HAP-1 (cell line): ENCODE results near the gene LRRC8E.
A peak's percentile ranks its signal among the peaks of the same experiment; 100 is the strongest.
"Not testable (repeated sequence)": the region's sequence is repeated elsewhere in the genome, so short reads cannot be mapped to it uniquely, and the experiment has no call there.

Experiments used
- DNase-seq, 2 experiments: peaks; one replicate each; pipeline ENCODE4 v3.0.0-alpha.2; 2016 to 2020; ENCODE audit warnings: low spot score in 2 of 2
- H3K27me3 ChIP-seq: fragments of 250-450 bp; sonication (Bioruptor Pico); 2 replicates; pipeline ENCODE4 v1.5.1; 2020; ENCODE audit warnings: low read depth, mild to moderate bottlenecking, moderate library complexity
- H3K36me3 ChIP-seq: fragments of 250-450 bp; sonication (Bioruptor Pico); replicated peaks from 2 replicates; pipeline ENCODE4 v1.5.1; 2020; ENCODE audit warnings: mild to moderate bottlenecking
- H3K4me1 ChIP-seq: fragments of 250-450 bp; sonication (Bioruptor Pico); 2 replicates; pipeline ENCODE4 v1.5.1; 2020; ENCODE audit warnings: mild to moderate bottlenecking
- H3K4me3 ChIP-seq: fragments of 250-450 bp; sonication (Bioruptor Pico); 2 replicates; pipeline ENCODE4 v1.5.1; 2020; ENCODE audit warnings: mild to moderate bottlenecking, moderate library complexity
- H3K9me3 ChIP-seq: fragments of 250-450 bp; sonication (Bioruptor Pico); 2 replicates; pipeline ENCODE4 v1.5.1; 2020; ENCODE audit warnings: mild to moderate bottlenecking, moderate library complexity
- in situ Hi-C: fragments of 300-500 bp; cut with MboI; formaldehyde crosslinking; loops from 3 replicates; pipeline ENCODE4 v1.14.3; 2020; ENCODE audit warnings: low sequenced_read_pairs, inconsistent platforms, mixed read lengths

The LRRC8E gene

DNA sequence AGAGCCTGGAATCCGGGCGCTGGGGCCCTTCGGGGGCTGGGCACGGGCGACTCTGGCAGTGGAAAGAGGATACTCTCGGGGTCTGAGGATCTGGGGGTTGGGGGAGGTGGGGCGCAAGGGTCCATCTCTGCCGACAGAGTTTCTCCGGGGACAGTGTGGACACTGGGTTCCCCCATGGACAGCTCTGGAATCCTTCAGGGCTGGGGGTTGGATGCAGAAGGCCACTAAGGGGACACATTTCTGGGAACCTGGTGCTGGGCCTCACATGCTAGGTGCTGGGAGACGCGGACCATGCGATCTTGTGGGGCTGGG, 28.6 kb downstream of the LRRC8E start:
- Histone ChIP-seq H3K36me3 (peaks cover 5% of the 10 kb centered on the region), H3K4me3 (no peak overlapping the region; the same call in 1 of the 2 replicates), H3K9me3 (no peaks in the 10 kb centered on the region), H3K4me1 (peaks cover 22% of the 10 kb centered on the region), H3K27me3 (peaks cover 25% of the 10 kb centered on the region)
- no peak for DNase-seq
- in situ Hi-C loops: no loop called here

DNA sequence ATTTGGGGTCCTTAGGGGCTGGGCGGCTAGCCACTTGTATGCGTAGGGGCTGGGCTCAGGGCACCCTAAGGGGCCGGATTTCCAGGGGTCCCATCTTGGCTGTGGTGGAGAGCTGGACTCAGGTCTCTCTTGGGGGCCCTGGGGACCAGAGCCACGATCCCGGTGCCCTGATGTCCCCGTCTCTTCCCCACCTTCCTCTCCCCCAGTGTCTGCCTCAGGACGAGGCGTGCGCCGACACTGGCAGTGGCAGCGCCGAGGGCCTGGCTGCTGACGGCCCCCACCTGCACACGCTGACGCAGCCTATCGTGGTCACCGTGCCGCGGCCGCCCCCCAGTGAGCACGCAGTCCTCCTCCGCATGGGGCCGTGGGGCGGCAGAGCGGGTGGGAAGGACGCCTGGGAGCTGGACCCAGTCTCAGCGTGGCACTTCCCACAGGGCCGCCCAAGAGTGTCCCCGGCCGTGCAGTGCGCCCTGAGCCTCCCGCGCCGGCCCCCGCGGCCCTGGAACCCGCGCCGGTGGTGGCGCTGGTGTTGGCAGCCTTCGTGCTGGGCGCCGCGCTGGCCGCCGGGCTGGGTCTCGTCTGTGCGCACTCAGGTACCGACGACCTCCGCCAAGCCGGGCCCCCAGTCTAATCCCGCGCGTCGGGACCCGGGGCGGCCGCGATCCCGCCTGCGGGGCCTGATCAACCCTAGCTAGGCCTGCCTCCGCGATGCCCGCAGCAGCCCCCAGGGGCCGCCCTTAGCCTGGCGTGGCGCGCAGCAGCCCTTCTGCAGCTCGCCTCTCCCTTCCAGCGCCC, 29.2 kb downstream of the LRRC8E start:
- Histone ChIP-seq H3K4me1 (peaks cover 22% of the 10 kb centered on the region), H3K27me3 (peaks cover 25% of the 10 kb centered on the region), H3K4me3 (no peak overlapping the region; the same call in 1 of the 2 replicates), H3K9me3 (no peaks in the 10 kb centered on the region), H3K36me3 (peaks cover 6% of the 10 kb centered on the region)
- in situ Hi-C loops: no loop called here
- DNase-seq: peak; percentile 57 to 82

DNA sequence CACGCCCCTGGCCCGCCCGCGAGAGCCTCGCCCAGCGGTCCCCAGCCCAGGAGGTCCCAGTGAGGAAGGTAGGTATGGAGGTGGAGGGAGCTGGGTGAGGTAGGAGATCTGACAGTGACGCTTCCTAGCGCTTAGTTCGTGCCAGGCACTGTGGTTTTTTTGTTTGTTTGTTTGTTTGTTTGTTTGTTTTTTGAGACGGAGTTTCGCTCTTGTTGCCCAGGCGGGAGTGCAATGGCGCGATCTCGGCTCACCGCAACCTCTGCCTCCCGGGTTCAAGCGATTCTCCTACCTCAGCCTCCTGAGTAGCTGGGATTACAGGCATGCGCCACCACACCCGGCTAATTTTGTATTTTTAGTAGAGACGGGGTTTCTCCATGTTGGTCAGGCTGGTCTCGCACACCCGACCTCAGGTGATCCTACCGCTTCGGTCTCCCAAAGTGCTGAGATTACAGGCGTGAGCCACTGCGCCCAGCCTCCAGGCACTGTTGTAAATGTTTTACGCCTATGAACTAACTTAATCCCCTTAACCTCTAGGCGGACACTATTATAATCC, 29.8 kb downstream of the LRRC8E start:
- H3K4me3 ChIP-seq, H3K36me3 ChIP-seq, in situ Hi-C loops, DNase-seq, H3K9me3 ChIP-seq: not testable (repeated sequence)
- Histone ChIP-seq H3K4me1 (peaks cover 22% of the 10 kb centered on the region), H3K27me3 (peaks cover 25% of the 10 kb centered on the region)

DNA sequence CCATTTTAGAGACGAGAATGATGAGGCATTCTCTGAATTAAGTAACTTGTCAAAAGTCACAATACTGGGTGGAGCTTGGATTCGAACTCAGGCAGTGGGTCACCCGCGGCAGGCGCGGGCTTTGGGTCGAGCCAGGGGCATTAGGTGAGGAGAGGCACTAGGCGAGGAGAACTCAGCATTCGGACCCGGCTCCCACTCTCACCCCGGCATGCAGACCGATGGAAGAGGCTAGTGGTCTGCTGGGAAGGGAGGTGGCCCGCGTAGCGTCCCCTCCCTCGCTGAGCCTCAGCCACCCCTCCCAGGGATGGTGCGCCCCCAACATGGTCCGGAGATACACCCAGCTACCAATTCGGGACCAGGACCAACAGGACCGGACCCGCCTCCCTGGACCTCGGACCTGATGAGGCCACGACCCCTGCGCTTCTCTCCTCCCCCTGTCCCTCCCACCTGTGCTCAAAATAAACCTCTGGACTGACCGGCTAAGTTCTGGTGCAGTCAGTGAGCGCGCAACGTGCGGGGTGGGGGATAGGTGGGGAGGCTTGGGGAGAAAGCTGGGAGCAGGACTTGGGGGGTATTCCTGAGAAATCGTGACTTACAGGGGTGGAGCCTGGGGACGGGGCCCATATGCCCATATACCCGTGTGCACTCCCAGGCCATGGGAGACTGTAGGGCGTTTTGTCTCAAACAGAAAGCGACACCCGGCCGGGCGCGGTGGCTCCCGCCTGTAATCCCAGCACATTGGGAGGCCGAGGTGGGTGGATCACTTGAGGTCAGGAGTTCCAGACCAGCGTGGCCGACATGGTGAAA, 30.5 kb downstream of the LRRC8E start:
- Histone ChIP-seq H3K36me3 (peaks cover 3% of the 10 kb centered on the region), H3K4me1 (peaks cover 22% of the 10 kb centered on the region), H3K4me3 (no peak overlapping the region), H3K9me3 (no peaks in the 10 kb centered on the region), H3K27me3 (peaks cover 25% of the 10 kb centered on the region)
- no peak for DNase-seq
- in situ Hi-C loops: no loop called here

DNA sequence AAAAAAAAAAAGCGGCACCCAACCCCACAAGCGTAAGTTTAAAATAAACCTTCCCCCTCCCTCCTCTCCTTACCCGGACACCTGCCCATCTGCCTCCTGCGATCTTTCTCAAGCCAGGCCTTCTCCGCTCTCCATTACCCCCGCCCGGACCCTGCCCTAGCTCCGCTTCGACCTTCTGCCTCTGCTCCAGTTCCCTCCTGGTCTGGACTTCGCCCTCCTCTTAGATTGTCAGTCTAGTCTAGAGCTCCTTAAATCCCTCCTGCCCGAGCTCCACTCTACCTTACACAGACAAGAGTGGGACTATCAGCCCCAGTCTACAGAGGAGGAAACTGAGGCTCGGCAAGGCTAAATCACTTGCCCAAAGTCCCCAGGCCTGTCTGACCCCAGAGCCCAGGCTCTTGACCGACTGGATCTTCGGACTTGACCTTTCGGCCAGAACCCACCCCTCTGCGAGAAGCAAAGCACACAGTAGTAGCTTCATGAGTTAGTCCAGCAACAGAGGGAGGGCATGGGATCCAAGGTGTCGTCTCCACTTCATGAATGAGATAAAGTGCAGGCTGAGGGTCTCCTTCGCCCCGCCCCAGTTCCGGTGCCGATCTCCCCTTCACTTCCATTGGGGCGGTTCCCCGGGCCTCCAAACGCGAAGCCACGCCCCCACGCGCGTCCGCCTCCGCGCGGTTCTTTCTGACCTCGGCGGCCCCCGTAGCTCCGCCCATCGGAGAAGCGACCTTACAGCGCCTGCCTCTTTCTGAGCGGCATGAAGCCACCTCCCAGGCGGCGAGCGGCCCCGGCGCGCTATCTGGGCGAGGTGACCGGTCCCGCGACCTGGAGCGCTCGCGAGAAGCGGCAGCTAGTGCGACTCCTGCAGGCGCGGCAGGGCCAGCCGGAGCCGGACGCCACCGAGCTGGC, 31.6 kb downstream of the LRRC8E start, which contains the start of gene SNAPC2:
Gene SNAPC2, plus strand, starts transcription at position 729 of the 909 bp plus-strand sequence. Its CDS starts 29 bp downstream, at position 758.
- in situ Hi-C loops: loop anchor here (5.0 kb wide), 1 partner anchor 53 kb away; no protein-coding TSS in a partner anchor
- Histone ChIP-seq H3K9me3 (no peaks in the 10 kb centered on the region), H3K36me3 (peaks cover 3% of the 10 kb centered on the region), H3K4me1 (peaks cover 22% of the 10 kb centered on the region), H3K27me3 (peaks cover 25% of the 10 kb centered on the region), H3K4me3 (peak within 1 kb of the TSS; percentile 60)
- peak; percentile 87 to 99 for DNase-seq

DNA sequence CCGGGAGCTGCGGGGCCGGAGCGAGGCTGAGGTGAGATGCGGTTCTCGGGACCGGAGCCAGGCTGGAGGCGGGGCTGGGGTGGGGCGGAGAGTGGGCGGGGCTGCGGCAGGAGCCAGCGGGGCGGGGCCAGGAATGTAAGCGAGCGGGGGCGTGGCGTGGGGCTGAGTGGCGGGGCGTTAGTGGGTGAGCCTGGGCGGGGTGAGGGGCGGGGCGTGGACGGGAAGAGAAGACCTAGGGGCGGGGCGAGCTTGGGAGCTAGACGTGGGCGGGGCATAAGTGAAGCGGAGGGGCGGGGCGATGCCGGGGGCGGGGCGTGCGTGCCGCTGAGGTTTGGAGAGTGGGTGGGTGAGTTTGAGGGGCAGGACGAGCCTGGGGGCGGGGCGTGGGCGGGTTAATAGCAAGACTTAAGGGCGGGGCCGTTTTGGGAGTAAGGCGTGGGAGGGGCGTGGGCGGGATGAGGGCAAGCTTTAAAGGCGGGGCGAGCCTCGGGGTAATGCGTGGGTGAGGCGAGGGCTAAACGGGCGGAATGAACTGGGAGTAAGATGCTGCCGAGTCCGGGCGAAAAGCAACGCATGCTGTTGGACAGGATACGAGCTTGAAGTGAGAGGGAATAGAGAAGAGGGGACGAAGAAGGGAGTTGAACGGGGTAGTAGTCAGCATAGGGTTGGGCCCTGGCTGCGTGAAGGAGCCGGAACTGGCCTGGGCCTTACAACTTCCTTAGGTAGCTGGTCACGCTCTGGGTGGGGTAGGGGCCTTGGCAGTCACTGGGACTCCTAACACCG, 32.4 kb downstream of the LRRC8E start:
- in situ Hi-C loops: loop anchor here (5.0 kb wide), 1 partner anchor 53 kb away; no protein-coding TSS in a partner anchor
- Histone ChIP-seq H3K27me3 (peaks cover 20% of the 10 kb centered on the region), H3K4me1 (peaks cover 22% of the 10 kb centered on the region)

DNA sequence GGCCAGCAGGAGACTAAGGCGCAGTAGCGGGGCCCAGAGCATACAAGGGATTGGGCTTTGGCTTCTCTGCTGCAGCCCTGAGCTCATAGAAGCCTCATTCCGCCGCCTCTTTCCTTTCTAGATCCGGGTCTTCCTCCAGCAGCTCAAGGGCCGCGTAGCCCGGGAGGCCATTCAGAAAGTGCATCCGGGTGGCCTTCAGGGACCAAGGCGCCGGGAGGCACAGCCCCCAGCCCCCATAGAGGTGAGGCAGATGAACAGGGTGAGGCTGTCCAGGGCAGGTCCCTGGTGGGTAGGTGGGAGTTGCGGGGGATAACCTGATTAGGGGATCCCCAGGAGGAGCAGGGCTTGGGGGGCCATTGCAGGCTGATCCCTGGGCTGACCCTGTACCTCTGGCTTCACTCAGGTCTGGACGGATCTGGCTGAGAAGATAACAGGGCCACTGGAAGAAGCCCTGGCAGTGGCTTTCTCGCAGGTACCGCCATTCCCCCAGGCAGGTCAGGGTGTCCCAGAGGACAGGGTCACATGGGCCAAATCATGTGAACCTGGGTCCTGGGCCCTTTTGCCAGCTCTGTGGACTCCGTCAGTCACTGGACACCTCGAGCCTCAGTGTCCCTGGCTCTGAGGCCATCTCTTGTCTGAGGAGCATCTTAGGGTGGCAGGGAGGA, 33.1 kb downstream of the LRRC8E start:
- in situ Hi-C loops: loop anchor here (5.0 kb wide), 1 partner anchor 54 kb away; no protein-coding TSS in a partner anchor
- Histone ChIP-seq H3K4me1 (peaks cover 25% of the 10 kb centered on the region), H3K4me3 (peak overlapping the region; percentile 26), H3K9me3 (no peaks in the 10 kb centered on the region), H3K36me3 (peaks cover 4% of the 10 kb centered on the region), H3K27me3 (peaks cover 13% of the 10 kb centered on the region)
- no peak for DNase-seq

More for the DNA sequence above, 32.4 kb downstream of the LRRC8E start:
- Histone ChIP-seq H3K36me3 (peaks cover 3% of the 10 kb centered on the region), H3K4me3 (peak overlapping the region; percentile 60), H3K9me3 (no peaks in the 10 kb centered on the region)
- DNase-seq: peak; percentile 94 to 100

DNA sequence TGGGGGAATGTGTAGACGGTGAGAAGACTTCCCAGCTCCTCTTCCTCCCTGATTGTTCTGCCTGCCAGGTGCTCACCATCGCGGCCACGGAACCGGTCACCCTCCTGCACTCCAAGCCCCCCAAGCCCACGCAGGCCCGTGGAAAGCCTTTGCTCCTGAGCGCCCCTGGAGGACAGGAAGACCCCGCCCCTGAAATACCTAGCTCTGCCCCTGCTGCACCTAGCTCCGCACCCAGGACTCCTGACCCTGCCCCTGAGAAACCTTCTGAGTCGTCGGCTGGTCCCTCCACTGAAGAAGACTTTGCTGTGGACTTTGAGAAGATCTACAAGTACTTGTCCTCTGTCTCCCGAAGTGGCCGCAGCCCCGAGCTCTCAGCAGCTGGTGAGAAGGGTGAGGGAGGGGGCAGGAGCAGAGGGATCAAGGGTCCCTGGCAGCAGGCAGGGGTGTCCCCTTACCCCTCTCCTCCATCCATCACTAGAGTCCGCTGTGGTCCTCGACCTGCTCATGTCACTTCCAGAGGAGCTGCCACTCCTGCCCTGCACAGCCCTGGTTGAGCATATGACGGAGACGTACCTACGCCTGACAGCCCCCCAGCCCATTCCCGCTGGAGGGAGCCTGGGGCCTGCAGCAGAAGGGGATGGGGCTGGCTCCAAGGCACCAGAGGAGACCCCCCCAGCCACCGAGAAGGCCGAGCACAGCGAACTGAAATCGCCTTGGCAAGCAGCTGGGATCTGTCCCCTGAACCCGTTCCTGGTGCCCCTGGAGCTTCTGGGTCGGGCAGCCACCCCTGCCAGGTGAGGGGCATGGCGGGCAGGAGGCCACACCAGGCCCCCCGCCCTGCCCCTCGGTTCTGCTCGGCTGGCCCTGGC, 33.9 kb downstream of the LRRC8E start:
- peaks cover 9% of the 10 kb centered on the region for H3K36me3 ChIP-seq
- in situ Hi-C loops: loop anchor here (5.0 kb wide), 1 partner anchor 55 kb away; no protein-coding TSS in a partner anchor
- no peak overlapping the region for H3K4me3 ChIP-seq

DNA sequence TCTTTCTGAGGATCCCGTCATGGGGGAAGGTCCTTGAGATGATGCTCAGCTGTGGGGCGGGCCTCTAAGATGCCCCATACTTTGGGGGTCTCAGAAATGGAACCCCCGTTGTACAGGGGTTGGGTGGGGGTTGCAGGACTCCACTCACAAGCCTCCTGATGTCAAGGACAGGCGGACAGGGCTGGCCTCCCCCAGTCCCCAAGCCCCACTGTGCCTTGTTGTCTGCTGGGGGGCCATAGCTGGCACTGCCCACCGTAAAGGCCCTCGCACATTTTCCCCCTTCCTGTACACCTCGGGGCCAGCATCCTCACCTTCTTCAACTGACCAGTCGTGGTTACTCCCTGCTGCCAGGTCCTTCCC, 34.5 kb downstream of the LRRC8E start:
- no peak for DNase-seq
- no peaks in the 10 kb centered on the region for H3K9me3 ChIP-seq
- H3K4me3 ChIP-seq: no peak overlapping the region
- peaks cover 9% of the 10 kb centered on the region for H3K36me3 ChIP-seq
- peaks cover 1% of the 10 kb centered on the region for H3K27me3 ChIP-seq
- H3K4me1 ChIP-seq: peaks cover 23% of the 10 kb centered on the region
- in situ Hi-C loops: loop anchor here (5.0 kb wide), 1 partner anchor 56 kb away; no protein-coding TSS in a partner anchor

More for the DNA sequence above, 33.9 kb downstream of the LRRC8E start:
- H3K4me1 ChIP-seq: peaks cover 28% of the 10 kb centered on the region
- no peak for DNase-seq
- no peaks in the 10 kb centered on the region for H3K9me3 ChIP-seq
- peaks cover 7% of the 10 kb centered on the region for H3K27me3 ChIP-seq

DNA sequence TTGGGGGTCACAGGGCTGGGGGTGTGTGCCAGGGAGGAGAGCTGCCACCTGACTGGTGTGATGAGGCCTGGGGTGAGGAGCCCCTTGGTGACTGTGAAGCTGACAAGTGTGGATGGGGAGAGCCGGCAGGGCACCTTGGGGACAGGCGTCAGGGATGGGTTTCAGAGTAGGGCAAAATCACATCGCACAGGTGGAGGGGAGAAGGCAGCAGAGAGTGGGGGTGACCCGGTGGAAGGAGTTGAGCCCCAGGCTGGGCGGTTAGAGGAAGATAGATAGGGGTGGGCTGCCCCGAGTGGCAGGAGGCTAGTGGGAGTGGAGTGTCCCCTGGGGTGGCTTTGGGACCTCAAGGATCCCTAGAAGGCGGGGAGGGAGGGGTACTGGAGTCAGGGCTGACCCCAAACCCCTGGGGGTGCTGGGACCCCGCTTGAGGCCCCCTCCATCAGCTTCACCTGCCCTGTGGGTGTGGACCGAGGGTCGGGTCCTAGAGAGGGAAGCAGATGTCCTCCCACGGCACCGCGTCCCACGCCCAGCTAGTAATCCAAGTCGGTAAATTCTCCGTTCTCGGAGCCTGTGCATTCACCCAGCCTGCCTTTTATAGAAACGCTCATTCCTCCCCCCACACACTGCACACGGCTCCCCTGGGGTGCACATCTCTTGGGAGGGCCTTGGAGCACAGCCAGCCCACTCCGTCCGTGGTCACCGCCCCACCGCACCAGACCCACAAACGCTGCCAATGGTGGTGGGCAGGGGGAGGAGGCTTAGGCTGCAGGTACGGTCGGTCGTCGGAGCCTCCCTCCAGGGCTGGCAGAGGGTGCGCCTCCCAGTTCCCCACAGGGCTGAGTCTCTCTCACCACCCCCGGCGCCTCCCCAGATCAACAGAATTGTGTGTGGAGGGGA, 35.2 kb downstream of the LRRC8E start:
- Histone ChIP-seq H3K36me3 (peaks cover 9% of the 10 kb centered on the region), H3K4me3 (no peak overlapping the region), H3K4me1 (peaks cover 16% of the 10 kb centered on the region), H3K9me3 (no peaks in the 10 kb centered on the region), H3K27me3 (no peaks in the 10 kb centered on the region)
- DNase-seq: no peak
- in situ Hi-C loops: loop anchor here (5.0 kb wide), 1 partner anchor 56 kb away; no protein-coding TSS in a partner anchor
